ENCODE data around the gene CGB2.
A peak's percentile ranks its signal among the peaks of the same experiment; 100 is the strongest.
"Not testable (repeated sequence)": the region's sequence is repeated elsewhere in the genome, so short reads cannot be mapped to it uniquely, and the experiment has no call there.

CGB2 gene

GRCh38 chr19:49039736-49040135 is 8.0 kb downstream of the CGB2 start:
- CTCF ChIA-PET; POLR2A ChIA-PET (ENCODE audit: low non-redundant PET); H3K27ac ChIP-seq; DNase-seq (ENCODE audit: low spot score): not testable (repeated sequence)

GRCh38 chr19:49042177-49042576 is 10.5 kb downstream of the CGB2 start:
- CTCF ChIA-PET, result no interaction called here
- POLR2A ChIA-PET (ENCODE audit: low non-redundant PET), result no interaction called here
- no peak for TF ChIP-seq CTCF (conservative IDR thresholded peaks at IDR 0.05; ENCODE audit: low read depth)
- H3K27ac ChIP-seq, result no peak overlapping the region
- DNase-seq (ENCODE audit: low spot score), result no peak

- POLR2A ChIA-PET (ENCODE audit: low non-redundant PET); H3K27ac ChIP-seq; CTCF ChIA-PET; DNase-seq (ENCODE audit: low spot score): not testable (repeated sequence)
Measured at GRCh38 chr19:49042666-49043065, 11.0 kb downstream of the CGB2 start.

- CTCF ChIA-PET; DNase-seq (ENCODE audit: low spot score); H3K27ac ChIP-seq; POLR2A ChIA-PET (ENCODE audit: low non-redundant PET): not testable (repeated sequence)
Measured at GRCh38 chr19:49043548-49043947, 11.9 kb downstream of the CGB2 start, which contains the start of gene CGB5. Gene CGB5 (plus strand): TSS chr19:49043848. CDS start chr19:49044210, 362 bp downstream.

GRCh38 chr19:49049011-49049410 is 17.3 kb downstream of the CGB2 start, which contains the start of gene CGB8:
Gene CGB8 (minus strand): TSS chr19:49049111. CDS start chr19:49048739, 372 bp downstream.
- DNase-seq (ENCODE audit: low spot score); POLR2A ChIA-PET (ENCODE audit: low non-redundant PET); CTCF ChIA-PET: not testable (repeated sequence)
- peak within 1 kb of the TSS; percentile 71 for H3K27ac ChIP-seq

- H3K27ac ChIP-seq, result peak overlapping the region; percentile 71
- DNase-seq (ENCODE audit: low spot score); CTCF ChIA-PET; POLR2A ChIA-PET (ENCODE audit: low non-redundant PET): not testable (repeated sequence)
Measured at GRCh38 chr19:49049834-49050233, 18.1 kb downstream of the CGB2 start.

GRCh38 chr19:49050376-49051033 is 18.8 kb downstream of the CGB2 start:
- CTCF ChIA-PET; POLR2A ChIA-PET (ENCODE audit: low non-redundant PET): not testable (repeated sequence)
- peak overlapping the region; percentile 71 for H3K27ac ChIP-seq
- peak; percentile 77 for DNase-seq (ENCODE audit: low spot score)

GRCh38 chr19:49056101-49056901 is 24.6 kb downstream of the CGB2 start:
- peak overlapping the region; percentile 78 for H3K27ac ChIP-seq

GRCh38 chr19:49056902-49057596 is 25.4 kb downstream of the CGB2 start:
- peak overlapping the region; percentile 78 for H3K27ac ChIP-seq
- POLR2A ChIA-PET (ENCODE audit: low non-redundant PET), result interaction anchor here (0.6 kb wide), 2 partner anchors 63 to 196 kb away, joined by 3 to 11 read pairs; partner anchors contain the start of gene RUVBL2
- DNase-seq (ENCODE audit: low spot score), result not testable (repeated sequence)
- CTCF ChIA-PET, result interaction anchor here (0.8 kb wide), 1 partner anchor 64 kb away, joined by 4 read pairs; the partner anchor contains the start of gene GYS1

More at GRCh38 chr19:49056101-49056901, 24.6 kb downstream of the CGB2 start:
- TF ChIP-seq CTCF (conservative IDR thresholded peaks at IDR 0.05; ENCODE audit: low read depth), result peak; percentile 24; the same call in 1 of the 2 replicates
- DNase-seq (ENCODE audit: low spot score), result peak; percentile 82
- ChIA-PET POLR2A (ENCODE audit: low non-redundant PET) (interaction anchor here (1.1 kb wide), 1 partner anchor 9 kb away, joined by 3 read pairs; no protein-coding TSS in a partner anchor), CTCF (interaction anchor here (0.8 kb wide), 1 partner anchor 63 kb away, joined by 4 read pairs; the partner anchor contains the start of gene GYS1)

Measured in RWPE1 (cell line).